OCI-LY1 (cell line): ENCODE measurements around the gene SNRNP70.
"Not testable (repeated sequence)": the region's sequence is repeated elsewhere in the genome, so short reads cannot be mapped to it uniquely, and the experiment has no call there.

Source experiments
- H2AFZ ChIP-seq: fragments of 200-600 bp; sonication (generic), shearing (Covaris generic); 2 replicates; pipeline ENCODE4 v1.6.0; 2014; ENCODE audit warnings: antibody characterized with exemption, mild to moderate bottlenecking, low read length
- H3F3A ChIP-seq: fragments of 200-600 bp; sonication (generic), shearing (Covaris generic); 2 replicates; pipeline ENCODE4 v1.6.0; 2014; ENCODE audit warnings: mild to moderate bottlenecking, antibody characterized with exemption, low read length, moderate library complexity; ENCODE audit not compliant: insufficient read depth
- H3K27ac ChIP-seq: fragments of 200-600 bp; sonication (generic); 2 replicates; pipeline ENCODE4 v1.5.1; 2014; ENCODE audit warnings: low read length, mixed run types, mild to moderate bottlenecking, low read depth; ENCODE audit not compliant: poor library complexity, severe bottlenecking
- H3K27me3 ChIP-seq: fragments of 200-600 bp; sonication (generic); 2 replicates; pipeline ENCODE4 v1.6.0; 2014; ENCODE audit warnings: antibody characterized with exemption, mild to moderate bottlenecking, low read length, moderate library complexity; ENCODE audit not compliant: insufficient read depth
- H3K36me3 ChIP-seq: fragments of 200-600 bp; sonication (generic); 2 replicates; pipeline ENCODE4 v1.6.1; 2014; ENCODE audit warnings: mild to moderate bottlenecking, antibody characterized with exemption, low read length, moderate library complexity, mixed read lengths; ENCODE audit not compliant: insufficient read depth
- H3K4me1 ChIP-seq: fragments of 200-600 bp; sonication (generic); 2 replicates; pipeline ENCODE4 v1.5.1; 2014; ENCODE audit warnings: mild to moderate bottlenecking, low read length, moderate library complexity; ENCODE audit not compliant: insufficient read depth, severe bottlenecking
- H3K4me2 ChIP-seq: fragments of 200-600 bp; sonication (generic), shearing (Covaris generic); 2 replicates; pipeline ENCODE4 v1.6.1; 2014; ENCODE audit warnings: low read length
- H3K4me3 ChIP-seq: fragments of 200-600 bp; sonication (generic); 2 replicates; pipeline ENCODE4 v1.5.1; 2014; ENCODE audit warnings: low read length, low read depth, mild to moderate bottlenecking, mixed read lengths; ENCODE audit not compliant: poor library complexity, severe bottlenecking
- H3K79me2 ChIP-seq: fragments of 200-600 bp; shearing (Covaris generic); 2 replicates; pipeline ENCODE4 v1.6.1; 2016; ENCODE audit warnings: mixed run types, low read length, mixed read lengths; ENCODE audit not compliant: insufficient read depth
- H3K9ac ChIP-seq: fragments of 200-600 bp; sonication (generic), shearing (Covaris generic); 2 replicates; pipeline ENCODE4 v1.6.1; 2014; ENCODE audit warnings: mild to moderate bottlenecking, low read length, mixed read lengths
- H3K9me2 ChIP-seq: fragments of 200-600 bp; sonication (generic), shearing (Covaris generic); 2 replicates; pipeline ENCODE4 v1.6.1; 2014; ENCODE audit warnings: low read depth, mild to moderate bottlenecking, low read length, mixed read lengths
- H3K9me3 ChIP-seq: fragments of 200-600 bp; shearing (Covaris generic); 2 replicates; pipeline ENCODE4 v1.6.1; 2014; ENCODE audit warnings: low read length, mixed read lengths
- H4K20me1 ChIP-seq: fragments of 200-600 bp; sonication (generic), shearing (Covaris generic); 2 replicates; pipeline ENCODE4 v1.6.0; 2016; ENCODE audit warnings: mild to moderate bottlenecking, low read length; ENCODE audit not compliant: insufficient read depth
- EZH2 ChIP-seq: fragments of 200-600 bp; sonication (generic), shearing (Covaris generic); IDR thresholded peaks from 2 replicates; pipeline ENCODE4 v1.8.0; 2017; ENCODE audit warnings: borderline replicate concordance, mixed run types, mild to moderate bottlenecking, antibody characterized with exemption, low read length, moderate library complexity, mixed read lengths
- TF ChIP-seq, protein P1 (sequence below): fragments of 200-600 bp; sonication (generic), shearing (Covaris generic); IDR thresholded peaks from 2 replicates; pipeline ENCODE4 v1.5.1; 2017; ENCODE audit warnings: mild to moderate bottlenecking, antibody characterized with exemption, low read length, moderate library complexity, mixed read lengths

The SNRNP70 gene

DNA sequence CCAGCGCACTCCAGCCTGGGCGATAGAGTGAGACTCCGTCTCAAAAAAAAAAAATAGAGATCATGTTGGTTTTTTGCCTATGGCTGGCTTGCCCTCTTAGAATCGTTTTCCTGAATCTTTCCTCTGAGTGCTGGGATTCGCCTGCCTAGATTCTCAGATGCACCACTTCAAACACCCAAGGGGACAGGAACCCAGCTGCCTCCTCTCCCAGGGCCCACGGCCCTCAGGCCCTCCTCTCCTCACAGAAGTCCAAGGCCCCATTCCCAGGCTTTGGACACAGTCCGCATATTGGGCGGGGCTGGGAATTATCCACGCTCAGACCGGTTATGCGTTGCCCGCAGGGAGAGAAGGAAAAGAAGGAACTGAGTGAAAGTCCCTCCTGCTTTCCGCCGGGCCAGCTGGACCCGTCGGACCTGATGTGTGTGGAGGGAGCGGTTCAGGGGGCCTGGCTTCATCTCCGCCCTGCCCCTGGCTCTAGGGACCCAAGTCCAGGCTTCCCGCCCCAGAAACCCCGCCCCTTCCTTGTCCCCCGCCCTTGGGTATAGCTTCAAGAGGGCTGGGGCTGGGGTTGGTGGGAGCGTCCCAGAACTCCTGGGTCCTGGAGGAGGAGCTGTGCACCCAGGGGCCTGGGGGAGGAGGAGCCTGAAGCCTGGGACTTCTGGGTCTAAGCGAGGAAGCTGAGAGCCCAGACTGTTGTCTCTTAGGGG lies 39.9 kb downstream of the SNRNP70 start:
- Histone ChIP-seq H4K20me1 (no peaks in the 10 kb centered on the region), H3F3A (peaks cover 5% of the 10 kb centered on the region; the same call in 1 of the 2 replicates), H3K4me2 (no peak overlapping the region), H3K4me3 (no peak overlapping the region), H3K36me3 (peaks cover 1% of the 10 kb centered on the region; the same call in 1 of the 2 replicates), H3K9ac (no peak overlapping the region), H2AFZ (no peak overlapping the region), H3K9me3 (no peaks in the 10 kb centered on the region), H3K27ac (no peak overlapping the region), H3K27me3 (0 out of 2 replicates have a peak, but pooled peaks cover 1% of the 10 kb centered on the region), H3K4me1 (peaks cover 15% of the 10 kb centered on the region), H3K9me2 (no peaks in the 10 kb centered on the region), H3K79me2 (no peaks in the 10 kb centered on the region)
- TF ChIP-seq EZH2: no peak
- TF ChIP-seq, protein P1, sequence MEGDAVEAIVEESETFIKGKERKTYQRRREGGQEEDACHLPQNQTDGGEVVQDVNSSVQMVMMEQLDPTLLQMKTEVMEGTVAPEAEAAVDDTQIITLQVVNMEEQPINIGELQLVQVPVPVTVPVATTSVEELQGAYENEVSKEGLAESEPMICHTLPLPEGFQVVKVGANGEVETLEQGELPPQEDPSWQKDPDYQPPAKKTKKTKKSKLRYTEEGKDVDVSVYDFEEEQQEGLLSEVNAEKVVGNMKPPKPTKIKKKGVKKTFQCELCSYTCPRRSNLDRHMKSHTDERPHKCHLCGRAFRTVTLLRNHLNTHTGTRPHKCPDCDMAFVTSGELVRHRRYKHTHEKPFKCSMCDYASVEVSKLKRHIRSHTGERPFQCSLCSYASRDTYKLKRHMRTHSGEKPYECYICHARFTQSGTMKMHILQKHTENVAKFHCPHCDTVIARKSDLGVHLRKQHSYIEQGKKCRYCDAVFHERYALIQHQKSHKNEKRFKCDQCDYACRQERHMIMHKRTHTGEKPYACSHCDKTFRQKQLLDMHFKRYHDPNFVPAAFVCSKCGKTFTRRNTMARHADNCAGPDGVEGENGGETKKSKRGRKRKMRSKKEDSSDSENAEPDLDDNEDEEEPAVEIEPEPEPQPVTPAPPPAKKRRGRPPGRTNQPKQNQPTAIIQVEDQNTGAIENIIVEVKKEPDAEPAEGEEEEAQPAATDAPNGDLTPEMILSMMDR: no peak

DNA sequence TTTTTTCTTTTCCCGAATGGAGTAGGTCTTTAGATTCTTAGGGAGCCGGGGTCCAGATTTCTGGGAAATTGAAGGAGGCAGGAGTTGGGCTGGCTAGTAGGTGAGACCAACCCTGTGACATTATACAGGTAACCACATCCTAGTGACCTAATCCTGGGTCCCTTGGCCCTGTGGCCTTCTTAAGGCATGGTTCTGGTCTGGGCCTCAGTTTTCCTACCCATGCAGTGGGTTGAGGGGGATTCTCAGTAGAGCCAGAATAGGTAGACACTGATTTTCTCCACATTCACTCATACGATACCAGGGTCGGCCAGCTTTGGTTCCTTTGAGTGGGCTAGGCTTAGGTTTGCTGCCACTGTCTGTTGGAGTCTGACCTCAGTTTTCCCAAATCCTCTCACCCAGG lies 41.3 kb downstream of the SNRNP70 start:
- Histone ChIP-seq H3K36me3 (peaks cover 3% of the 10 kb centered on the region; the same call in 1 of the 2 replicates), H3K4me2 (no peak overlapping the region), H3K79me2 (no peaks in the 10 kb centered on the region), H3K9ac (no peak overlapping the region), H3K27ac (no peak overlapping the region), H3F3A (no peaks in the 10 kb centered on the region), H3K4me1 (peaks cover 14% of the 10 kb centered on the region), H2AFZ (no peak overlapping the region), H4K20me1 (no peaks in the 10 kb centered on the region), H3K9me2 (no peaks in the 10 kb centered on the region), H3K4me3 (no peak overlapping the region), H3K9me3 (no peaks in the 10 kb centered on the region), H3K27me3 (no peaks in the 10 kb centered on the region)
- no peak for TF ChIP-seq EZH2
- TF ChIP-seq, protein P1: no peak

DNA sequence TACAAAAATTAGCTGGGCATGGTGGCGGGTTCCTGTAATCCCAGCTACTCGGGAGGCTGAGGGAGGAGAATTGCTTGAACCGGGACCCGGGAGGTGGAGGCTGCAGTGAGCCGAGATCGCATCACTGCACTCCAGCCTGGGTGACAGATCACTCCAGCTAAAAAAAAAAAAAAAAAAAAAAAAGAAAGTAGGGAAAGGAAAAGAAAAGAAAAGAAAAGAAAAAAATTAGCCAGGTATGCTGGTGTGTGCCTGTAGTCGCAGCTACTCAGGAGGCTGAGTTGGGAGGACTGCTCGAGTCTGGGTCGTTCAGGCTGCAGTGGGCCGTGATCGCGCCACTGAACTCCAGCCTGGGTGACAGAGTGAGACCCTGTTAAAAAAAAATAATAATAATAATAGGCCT lies 42.0 kb downstream of the SNRNP70 start:
- not testable (repeated sequence) for H3K79me2 ChIP-seq, H3K36me3 ChIP-seq, H3F3A ChIP-seq, H3K9ac ChIP-seq, H3K27me3 ChIP-seq, H3K9me3 ChIP-seq, H3K4me2 ChIP-seq, H3K27ac ChIP-seq, H3K9me2 ChIP-seq, H3K4me3 ChIP-seq, H4K20me1 ChIP-seq, H2AFZ ChIP-seq
- peaks cover 14% of the 10 kb centered on the region for H3K4me1 ChIP-seq
